PC-9 (cell line): ENCODE data around the gene GMPPB. TPM values are rescaled to one million over a fixed set of nuclear protein-coding genes. Genes with fewer than 3 reads are reported as not detected.

Source experiments
- BruUV-seq: library from RNA; stranded (reverse); fragments of 400-500 nt; replicated peaks from 2 replicates; lab custom pipeline; 2021; lab: Mats Ljungman, UMichigan
- CTCF ChIA-PET: fragments of 300-600 bp; sonication (Branson Sonifier 250); formaldehyde crosslinking; loops from one replicate; lab custom pipeline; 2022; ENCODE audit warnings: antibody characterized with exemption; lab: Charles Lee
- POLR2A ChIA-PET: fragments of 300-600 bp; sonication (Branson Sonifier 250); formaldehyde crosslinking; loops from one replicate; lab custom pipeline; 2022; ENCODE audit warnings: antibody characterized with exemption; ENCODE audit not compliant: unreplicated experiment; lab: Charles Lee
- DNase-seq, 2 experiments: peaks; one replicate each; pipeline versions ENCODE4 v3.0.0 to v3.0.0-alpha.2; 2015 to 2022; ENCODE audit warnings: mixed read lengths in 1 of 2
- H2AFZ ChIP-seq: fragments of 200-600 bp; sonication (generic); 2 replicates; pipeline ENCODE4 v1.8.1; 2017; ENCODE audit warnings: antibody characterized with exemption
- H3F3A ChIP-seq: fragments of 200-600 bp; sonication (generic); 2 replicates; pipeline ENCODE4 v1.8.1; 2017; ENCODE audit warnings: antibody characterized with exemption, mild to moderate bottlenecking, low read depth; ENCODE audit not compliant: insufficient read depth
- H3K27ac ChIP-seq: fragments of 200-600 bp; sonication (generic); 2 replicates; pipeline ENCODE4 v1.6.1; 2016; ENCODE audit warnings: mixed run types
- H3K27me3 ChIP-seq: fragments of 200-600 bp; sonication (generic); 2 replicates; pipeline ENCODE4 v1.6.1; 2016; ENCODE audit warnings: low read depth, mixed run types; ENCODE audit not compliant: insufficient read depth
- H3K36me3 ChIP-seq: fragments of 200-600 bp; sonication (generic); 2 replicates; pipeline ENCODE4 v1.6.1; 2016; ENCODE audit warnings: low read depth, mixed run types
- H3K4me1 ChIP-seq: fragments of 200-600 bp; sonication (generic); replicated peaks from 2 replicates; pipeline ENCODE4 v1.6.1; 2016; ENCODE audit warnings: mixed run types; ENCODE audit not compliant: insufficient read depth
- H3K4me2 ChIP-seq: fragments of 200-600 bp; sonication (generic); 2 replicates; pipeline ENCODE4 v1.6.1; 2017; ENCODE audit warnings: mixed run types
- H3K4me3 ChIP-seq: fragments of 200-600 bp; sonication (generic); 2 replicates; pipeline ENCODE4 v1.6.1; 2016; ENCODE audit warnings: mixed run types
- H3K79me2 ChIP-seq: fragments of 200-600 bp; sonication (generic); 2 replicates; pipeline ENCODE4 v1.6.1; 2017; ENCODE audit warnings: low read depth, mixed run types
- H3K9me2 ChIP-seq: fragments of 200-600 bp; sonication (generic); 2 replicates; pipeline ENCODE4 v1.8.1; 2017; ENCODE audit warnings: mild to moderate bottlenecking; ENCODE audit not compliant: insufficient read depth
- H3K9me3 ChIP-seq: fragments of 200-600 bp; sonication (generic); 2 replicates; pipeline ENCODE4 v1.8.1; 2016; ENCODE audit warnings: low read depth; ENCODE audit not compliant: insufficient read depth
- H4K20me1 ChIP-seq: fragments of 200-600 bp; sonication (generic); 2 replicates; pipeline ENCODE4 v1.8.1; 2017; ENCODE audit not compliant: insufficient read depth
- EZH2 ChIP-seq: fragments of 200-600 bp; sonication (generic); IDR thresholded peaks from 2 replicates; pipeline ENCODE4 v1.8.0; 2017; ENCODE audit warnings: antibody characterized with exemption, low read depth
- intact Hi-C: fragments of 100-400 bp; cut with micrococcal nuclease; formaldehyde crosslinking; loops from one replicate; pipeline ENCODE4 v1.10.0; 2022; ENCODE audit not compliant: unreplicated experiment
- total RNA-seq: library from RNA; stranded (reverse); gene quantifications from 2 replicates; pipeline ENCODE4 v1.2.3, GENCODE V29; 2021
- TF ChIP-seq, protein P1 (sequence below): fragments of 200-600 bp; sonication (generic); conservative IDR thresholded peaks from 2 replicates; pipeline ENCODE4 v1.6.1; 2017; ENCODE audit warnings: mixed run types, antibody characterized with exemption, mild to moderate bottlenecking, moderate library complexity

Gene GMPPB
- total RNA-seq, 1 experiment from 2014 or later: 20.4 TPM

DNA sequence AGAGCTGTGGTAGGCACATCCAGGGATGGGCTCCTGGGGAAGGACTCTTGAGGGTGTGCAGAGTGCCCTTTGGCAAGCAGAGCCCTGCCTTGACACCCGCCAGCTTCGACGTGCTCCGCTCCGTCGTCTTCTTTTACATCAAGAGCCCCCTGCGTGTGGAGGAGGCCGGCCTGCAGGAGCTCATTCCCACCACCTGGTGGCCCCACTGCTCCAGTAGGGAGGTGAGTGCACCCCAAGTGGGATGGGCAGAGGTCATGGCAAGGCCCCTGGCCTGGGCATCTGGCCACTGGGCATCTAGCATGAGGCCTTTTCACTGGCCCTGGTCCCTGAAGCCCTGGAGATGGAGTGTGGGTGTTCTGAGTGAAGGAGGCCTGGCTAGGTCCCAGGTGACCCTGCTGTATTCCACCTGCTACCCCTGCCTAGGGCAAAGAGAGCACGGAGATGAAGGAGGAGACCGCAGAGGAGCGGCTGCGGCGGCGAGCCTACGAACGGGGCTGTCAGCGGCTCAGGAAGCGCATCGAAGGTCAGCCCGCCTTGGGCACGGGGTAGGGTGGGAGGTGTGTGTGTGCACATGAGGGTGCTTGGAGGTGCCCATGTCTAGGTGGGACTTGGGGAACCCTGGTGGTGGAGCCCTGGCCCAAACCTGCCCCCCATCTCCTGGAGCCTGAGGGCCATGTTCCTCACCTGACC lies 22.2 kb downstream of the GMPPB start:
- TSS peak; percentile 16 for BruUV-seq
- no peaks in the 10 kb centered on the region for H3K36me3 ChIP-seq
- no peaks in the 10 kb centered on the region for H3K79me2 ChIP-seq
- intact Hi-C loops: loop anchor here (5.0 to 10.0 kb wide), 2 partner anchors 206 to 483 kb away; no protein-coding TSS in a partner anchor
- H3K4me2 ChIP-seq: no peak overlapping the region
- no peaks in the 10 kb centered on the region for H4K20me1 ChIP-seq
- peak in 1 of 2 experiments; percentile 23 for DNase-seq
- ChIA-PET CTCF (interaction anchor here (1.5 kb wide), 1 partner anchor 137 kb away, joined by 5 read pairs; no protein-coding TSS in a partner anchor), POLR2A (no interaction called here)
- no peaks in the 10 kb centered on the region for H3K4me1 ChIP-seq
- TF ChIP-seq, protein P1, sequence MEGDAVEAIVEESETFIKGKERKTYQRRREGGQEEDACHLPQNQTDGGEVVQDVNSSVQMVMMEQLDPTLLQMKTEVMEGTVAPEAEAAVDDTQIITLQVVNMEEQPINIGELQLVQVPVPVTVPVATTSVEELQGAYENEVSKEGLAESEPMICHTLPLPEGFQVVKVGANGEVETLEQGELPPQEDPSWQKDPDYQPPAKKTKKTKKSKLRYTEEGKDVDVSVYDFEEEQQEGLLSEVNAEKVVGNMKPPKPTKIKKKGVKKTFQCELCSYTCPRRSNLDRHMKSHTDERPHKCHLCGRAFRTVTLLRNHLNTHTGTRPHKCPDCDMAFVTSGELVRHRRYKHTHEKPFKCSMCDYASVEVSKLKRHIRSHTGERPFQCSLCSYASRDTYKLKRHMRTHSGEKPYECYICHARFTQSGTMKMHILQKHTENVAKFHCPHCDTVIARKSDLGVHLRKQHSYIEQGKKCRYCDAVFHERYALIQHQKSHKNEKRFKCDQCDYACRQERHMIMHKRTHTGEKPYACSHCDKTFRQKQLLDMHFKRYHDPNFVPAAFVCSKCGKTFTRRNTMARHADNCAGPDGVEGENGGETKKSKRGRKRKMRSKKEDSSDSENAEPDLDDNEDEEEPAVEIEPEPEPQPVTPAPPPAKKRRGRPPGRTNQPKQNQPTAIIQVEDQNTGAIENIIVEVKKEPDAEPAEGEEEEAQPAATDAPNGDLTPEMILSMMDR: peak; percentile 52
- TF ChIP-seq EZH2: no peak
- no peaks in the 10 kb centered on the region for H3K9me3 ChIP-seq
- no peaks in the 10 kb centered on the region for H3K27me3 ChIP-seq
- no peak overlapping the region for H3K4me3 ChIP-seq
- no peaks in the 10 kb centered on the region for H3K9me2 ChIP-seq
- no peaks in the 10 kb centered on the region for H3F3A ChIP-seq
- no peak overlapping the region for H3K27ac ChIP-seq
- no peak overlapping the region for H2AFZ ChIP-seq

DNA sequence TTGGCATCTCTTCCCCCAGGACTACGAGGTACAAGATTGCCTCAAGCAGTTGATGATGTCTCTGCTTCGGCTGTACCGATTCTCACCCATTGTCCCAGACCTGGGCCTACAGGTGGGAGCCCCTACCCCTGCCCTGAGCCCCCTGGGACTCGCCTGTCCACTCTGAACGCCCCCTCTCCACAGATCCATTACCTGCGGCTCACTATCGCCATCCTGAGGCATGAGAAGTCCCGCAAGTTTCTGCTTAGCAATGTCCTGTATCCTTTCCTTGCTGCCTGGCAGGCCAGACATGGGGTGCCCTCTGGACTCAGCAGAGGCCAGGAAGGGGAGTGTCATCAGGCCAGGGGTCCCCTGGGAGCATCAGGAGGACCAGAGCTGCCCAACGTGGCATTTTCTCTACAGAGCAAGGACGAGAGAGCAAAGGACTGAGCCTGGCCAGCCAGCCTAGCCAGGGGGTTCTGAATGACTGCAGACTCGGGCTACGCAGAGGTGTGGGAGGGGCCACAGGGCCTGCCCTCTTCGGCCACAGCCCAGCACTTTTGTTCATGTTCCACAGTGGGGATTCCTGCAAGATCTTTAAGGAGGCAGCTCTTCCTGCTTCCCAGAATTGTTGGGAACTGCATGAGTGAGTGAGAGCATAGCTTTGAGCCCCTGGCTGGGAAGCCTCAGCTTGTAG lies 23.2 kb downstream of the GMPPB start:
- Histone ChIP-seq H3K9me2 (no peaks in the 10 kb centered on the region), H2AFZ (no peak overlapping the region), H3K9me3 (no peaks in the 10 kb centered on the region), H3K79me2 (no peaks in the 10 kb centered on the region), H3K4me2 (no peak overlapping the region), H3F3A (no peaks in the 10 kb centered on the region), H3K4me1 (no peaks in the 10 kb centered on the region), H3K27ac (no peak overlapping the region), H3K36me3 (no peaks in the 10 kb centered on the region), H3K27me3 (no peaks in the 10 kb centered on the region), H4K20me1 (no peaks in the 10 kb centered on the region), H3K4me3 (no peak overlapping the region)
- no TSS peak for BruUV-seq
- intact Hi-C loops: loop anchor here (5.0 to 10.0 kb wide), 2 partner anchors 207 to 484 kb away; no protein-coding TSS in a partner anchor
- no peak for TF ChIP-seq EZH2
- TF ChIP-seq, protein P1: no peak; the same call in 1 of the 2 replicates
- POLR2A ChIA-PET: no interaction called here
- CTCF ChIA-PET: interaction anchor here (1.5 kb wide), 1 partner anchor 138 kb away, joined by 5 read pairs; no protein-coding TSS in a partner anchor
- no peak for DNase-seq

DNA sequence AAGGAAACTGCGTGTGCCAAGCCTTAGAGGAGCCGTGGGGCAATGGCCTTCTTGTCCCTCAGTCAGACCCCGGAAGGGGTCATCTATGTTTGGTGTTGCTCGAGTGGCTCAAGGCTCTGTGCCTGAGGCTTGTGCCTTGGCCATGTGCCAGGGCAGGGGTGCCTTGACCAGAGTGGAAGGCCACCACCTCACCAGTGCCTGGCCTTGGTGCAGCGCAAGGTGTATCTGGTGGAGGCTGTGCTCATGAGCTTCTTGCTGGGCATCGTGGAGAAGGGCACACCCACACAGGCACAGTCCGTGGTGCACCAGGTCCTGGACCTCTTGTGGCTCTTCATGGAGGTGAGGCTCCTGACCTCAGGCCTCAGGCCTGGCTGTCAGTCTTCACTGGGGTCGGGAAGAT lies 23.7 kb downstream of the GMPPB start:
- Histone ChIP-seq H3F3A (no peaks in the 10 kb centered on the region), H3K27ac (no peak overlapping the region), H3K9me3 (no peaks in the 10 kb centered on the region), H3K36me3 (no peaks in the 10 kb centered on the region), H2AFZ (no peak overlapping the region), H3K4me3 (no peak overlapping the region), H3K27me3 (no peaks in the 10 kb centered on the region), H3K79me2 (no peaks in the 10 kb centered on the region), H3K4me2 (no peak overlapping the region), H4K20me1 (no peaks in the 10 kb centered on the region), H3K9me2 (no peaks in the 10 kb centered on the region), H3K4me1 (no peaks in the 10 kb centered on the region)
- no TSS peak for BruUV-seq
- DNase-seq: no peak
- TF ChIP-seq, protein P1: no peak
- no peak for TF ChIP-seq EZH2
- intact Hi-C loops: loop anchor here (5.0 to 10.0 kb wide), 2 partner anchors 207 to 485 kb away; no protein-coding TSS in a partner anchor
- ChIA-PET CTCF (no interaction called here), POLR2A (no interaction called here)
